COR-L47 (cell line): Measurements from ENCODE around the gene HLA-DQB1.
A peak's percentile ranks its signal among the peaks of the same experiment; 100 is the strongest.
"Not testable (repeated sequence)": the region's sequence is repeated elsewhere in the genome, so short reads cannot be mapped to it uniquely, and the experiment has no call there.

ENCODE experiments used
- DNase-seq: peaks from one replicate; lab custom pipeline; 2025; lab: John Stamatoyannopoulos, UW

The HLA-DQB1 gene

DNA sequence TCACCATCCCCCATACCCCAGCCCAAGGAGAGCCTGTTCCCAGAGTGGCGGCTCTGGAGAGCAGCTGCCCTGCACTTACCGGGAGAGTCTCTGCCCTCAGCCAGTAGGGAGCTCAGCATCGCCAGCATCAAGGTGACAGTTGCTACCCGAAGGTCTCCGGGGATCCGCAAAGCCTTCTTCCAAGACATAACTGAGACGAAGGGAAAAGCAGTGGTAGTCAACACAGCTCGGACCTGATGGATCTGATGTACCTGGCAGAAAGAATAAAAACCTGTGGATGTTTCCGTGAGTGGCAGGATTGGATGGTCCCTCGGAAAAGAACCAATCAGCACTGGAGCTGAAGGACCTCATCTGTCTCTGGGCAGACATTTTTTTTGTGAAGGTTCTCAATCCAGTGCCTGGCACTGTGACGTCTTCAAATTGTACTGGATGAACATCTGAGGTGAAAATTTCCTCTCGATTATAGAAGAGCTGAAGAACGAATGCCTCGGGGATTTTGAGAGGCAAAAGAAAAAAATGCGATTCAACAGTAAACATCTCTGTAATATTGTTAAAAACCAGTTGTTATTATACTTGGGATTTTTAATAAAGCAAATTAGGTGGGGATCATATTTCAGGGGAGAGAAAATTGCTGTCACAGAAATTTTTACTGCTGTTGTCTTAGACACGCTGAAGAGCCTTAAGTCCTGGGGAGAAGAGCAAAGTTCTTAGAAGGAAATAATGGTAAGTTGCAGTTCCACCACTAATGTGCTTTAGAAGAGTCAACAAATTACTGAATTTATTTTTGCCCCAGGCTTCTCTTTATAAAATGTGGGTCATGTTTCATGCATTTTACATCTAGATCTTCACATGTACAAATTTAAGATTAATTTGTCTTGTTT is at the start of gene HLA-DQB1:
Gene HLA-DQB1, minus strand, starts transcription at position 238 of the 881 bp plus-strand sequence. Its CDS starts 50 bp downstream, at position 188.
- no peak for DNase-seq

DNA sequence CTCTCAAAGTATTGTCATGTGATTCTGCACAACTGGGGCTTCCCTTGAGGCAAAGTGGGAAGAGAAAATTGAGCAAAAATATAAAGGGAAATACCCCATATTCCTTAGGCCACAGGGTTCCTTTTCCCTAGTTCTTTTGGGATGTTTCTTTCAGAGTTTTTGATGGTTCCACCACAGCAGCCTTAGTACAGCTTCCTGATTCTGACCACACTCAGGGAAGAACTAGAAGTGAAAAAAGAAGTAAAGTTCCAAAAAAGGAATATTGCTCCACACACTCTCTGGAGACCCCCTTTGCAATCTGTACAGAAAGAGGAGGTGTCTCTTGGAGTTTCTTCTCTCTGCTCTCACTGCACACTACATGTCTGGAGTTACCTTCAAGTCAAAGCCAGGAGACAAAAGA is 46.8 kb upstream of the HLA-DQB1 start:
- DNase-seq = no peak

DNA sequence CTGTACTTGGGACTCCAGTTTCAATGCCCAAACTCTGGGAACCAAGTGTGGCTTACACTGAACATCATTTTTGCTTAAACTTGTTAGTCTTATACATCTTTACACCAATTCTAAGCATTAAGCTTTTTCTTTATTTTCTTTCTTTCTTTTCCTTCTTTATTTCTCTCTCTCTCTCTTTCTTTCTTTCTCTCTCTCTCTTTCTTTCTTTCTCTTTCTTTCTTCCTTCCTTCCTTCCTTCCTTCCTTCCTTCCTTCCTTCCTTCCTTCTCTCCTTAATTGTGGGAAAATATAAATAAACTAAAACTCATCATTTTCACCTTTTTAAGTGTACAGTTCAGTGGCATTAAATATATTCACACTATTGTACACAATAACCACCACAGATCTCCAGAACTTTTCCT is 43.2 kb upstream of the HLA-DQB1 start:
- no peak for DNase-seq

DNA sequence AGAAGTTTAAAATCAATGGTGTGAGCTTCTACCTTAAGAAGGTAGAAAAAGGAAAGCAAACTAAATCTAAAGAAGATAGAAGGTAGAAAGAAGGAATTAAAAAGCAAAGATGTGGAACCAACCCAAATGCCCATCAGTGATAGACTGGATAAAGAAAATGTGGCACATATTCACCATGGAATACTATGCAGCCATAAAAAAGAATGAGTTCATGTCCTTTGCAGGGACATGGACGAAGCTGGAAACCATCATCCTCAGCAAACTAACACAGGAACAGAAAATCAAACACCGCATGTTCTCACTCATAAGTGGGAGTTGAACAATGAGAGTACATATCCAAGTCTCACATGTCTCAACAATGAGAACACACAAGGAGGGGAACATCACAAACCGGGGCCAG is 38.7 kb upstream of the HLA-DQB1 start:
- DNase-seq = not testable (repeated sequence)

DNA sequence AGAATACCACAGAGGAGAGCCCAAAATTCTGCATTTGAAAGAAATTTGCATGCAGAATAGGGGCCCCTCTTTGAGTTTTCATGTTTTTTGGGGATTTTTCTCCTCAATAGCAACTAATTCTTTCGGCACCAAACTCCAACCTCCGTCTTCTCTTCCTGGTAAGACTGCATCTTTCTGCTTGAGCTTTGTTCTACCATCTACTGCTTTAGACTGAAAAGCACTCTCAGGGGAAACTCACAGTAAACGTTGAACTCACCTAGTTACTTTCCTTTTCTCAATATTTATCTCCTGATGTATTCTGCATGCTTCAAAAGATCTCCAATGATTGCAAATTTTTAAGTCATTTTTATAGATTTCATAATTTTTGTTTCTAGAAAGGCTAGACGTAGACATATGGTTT is 36.9 kb upstream of the HLA-DQB1 start:
- no peak for DNase-seq

DNA sequence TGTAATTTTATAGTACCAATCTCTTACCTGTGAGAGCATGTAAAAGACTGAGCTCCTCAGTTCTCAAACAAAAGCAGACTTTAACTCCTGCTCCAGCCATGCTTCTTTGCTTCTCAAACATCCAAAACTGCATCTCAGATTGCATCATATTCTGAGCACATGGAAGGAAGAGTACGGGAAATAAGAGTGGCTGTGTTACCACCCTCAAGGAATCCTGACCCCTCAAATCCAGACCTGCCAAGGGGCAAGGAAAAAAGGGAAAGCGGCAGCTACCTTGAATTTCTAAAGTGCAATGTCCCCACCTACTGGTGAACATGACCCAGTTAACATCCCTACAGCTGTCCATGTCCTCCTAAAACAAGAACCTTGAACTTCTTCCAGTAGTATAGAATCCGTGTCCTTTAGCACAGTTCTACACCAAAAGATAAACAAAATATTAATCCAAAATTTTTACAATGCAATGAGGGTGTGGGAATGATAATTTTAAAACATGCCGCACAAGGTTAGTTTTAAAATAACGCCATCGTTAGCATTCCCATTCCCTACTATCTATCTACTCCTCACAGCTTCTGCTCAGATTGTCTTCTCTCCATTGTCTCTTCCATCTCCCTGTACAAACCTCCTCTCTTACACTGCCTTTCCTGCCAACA is 34.1 kb upstream of the HLA-DQB1 start:
- peak; percentile 30 for DNase-seq

DNA sequence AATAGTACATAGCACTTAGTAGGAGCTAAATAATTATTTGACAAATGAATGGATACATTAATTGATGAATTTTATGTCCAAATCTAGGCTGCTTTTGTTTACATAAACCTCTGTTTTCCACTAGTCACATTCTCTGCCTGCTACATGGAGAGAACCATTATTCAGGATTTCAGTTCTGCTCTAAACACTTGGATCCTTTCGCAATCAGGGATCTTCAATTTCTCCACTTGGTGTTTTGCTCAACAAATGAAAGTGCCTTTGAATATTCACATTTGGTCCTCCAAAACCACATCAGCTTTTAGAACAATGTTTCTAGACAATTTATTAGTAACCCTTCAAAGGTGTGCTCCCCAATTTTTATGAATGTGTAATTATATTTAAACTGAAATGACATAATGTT is 30.6 kb upstream of the HLA-DQB1 start:
- DNase-seq = no peak

DNA sequence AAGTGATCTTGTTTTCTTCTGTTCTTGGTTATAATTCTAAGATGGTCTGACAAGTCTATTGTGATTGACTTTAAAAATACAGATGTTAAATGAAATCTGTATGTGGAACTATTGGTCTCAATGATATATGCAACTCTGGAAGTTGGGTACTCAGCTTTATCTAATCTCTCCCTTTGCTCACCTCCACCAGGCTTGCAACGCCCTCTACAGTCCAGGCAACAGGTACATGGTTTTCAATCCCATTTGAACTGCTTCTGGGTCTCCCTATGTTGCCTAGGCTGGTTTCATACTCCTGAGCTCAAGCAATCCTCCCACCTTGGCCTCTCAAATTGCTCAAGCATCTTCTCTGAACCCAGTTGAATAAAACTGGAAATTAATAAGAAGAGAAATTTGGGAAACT is 25.6 kb upstream of the HLA-DQB1 start:
- no peak for DNase-seq

DNA sequence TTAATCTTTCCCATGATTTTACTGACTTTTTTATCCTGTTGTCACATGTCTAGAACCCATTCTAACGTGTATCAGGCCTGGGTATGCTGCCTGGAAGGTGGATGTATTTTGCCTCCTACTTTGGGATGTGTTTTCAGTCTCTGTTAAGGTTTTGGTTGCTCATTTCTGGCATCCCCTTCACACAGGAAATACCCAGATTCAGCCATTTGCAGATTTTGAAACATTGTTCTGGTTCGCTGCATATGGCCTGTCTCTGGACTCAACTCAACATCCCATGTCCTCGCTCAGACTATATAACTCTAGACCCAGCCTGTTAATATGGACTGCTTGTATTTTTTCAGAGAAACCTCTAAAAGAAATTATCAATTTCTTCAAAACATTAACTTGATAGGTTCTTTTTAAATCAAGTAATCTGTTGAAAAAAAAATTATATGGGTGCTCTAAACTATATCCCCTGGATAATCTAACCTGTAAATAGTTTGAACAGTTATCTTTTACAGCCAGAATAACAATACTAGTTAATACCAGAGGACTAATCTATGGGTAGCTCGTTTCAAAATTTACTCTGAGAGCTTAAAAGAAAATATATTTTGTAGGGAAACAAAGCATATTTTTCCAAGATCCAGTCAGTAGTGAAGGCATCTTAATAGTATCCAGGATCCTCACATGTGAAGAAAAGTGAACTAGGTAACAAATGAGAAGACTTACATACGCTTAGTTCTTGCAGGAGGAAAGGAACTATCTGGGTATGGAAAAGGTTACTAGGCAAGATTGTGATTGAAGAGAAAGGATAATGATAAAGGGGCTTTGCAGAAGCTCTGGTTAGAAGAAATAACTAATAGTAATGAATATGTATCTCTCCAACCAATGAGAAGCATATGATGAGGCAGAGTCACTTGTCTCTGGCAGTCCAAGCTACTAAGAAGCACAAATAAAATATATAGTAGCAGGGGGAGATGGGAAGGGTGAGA is 23.4 kb upstream of the HLA-DQB1 start:
- DNase-seq = no peak

DNA sequence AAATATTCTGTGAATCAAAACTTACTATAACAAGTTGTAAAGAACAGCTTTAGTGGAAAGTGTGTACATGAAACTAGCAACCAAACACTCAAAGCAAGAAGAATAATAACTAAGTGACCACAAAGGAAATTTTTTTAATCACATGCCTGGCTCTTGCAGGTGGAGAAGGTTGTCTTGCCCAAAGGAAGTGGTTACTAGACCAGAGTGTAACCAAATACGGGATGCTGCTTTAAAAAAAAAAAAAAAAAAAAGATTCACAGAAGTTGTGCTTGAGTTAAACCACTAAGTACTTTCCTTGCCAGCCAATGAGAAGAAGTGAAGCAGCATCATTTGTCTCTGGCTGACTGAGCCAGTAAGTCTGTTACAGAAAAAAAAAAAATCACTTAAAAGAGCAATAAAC is 19.1 kb upstream of the HLA-DQB1 start:
- no peak for DNase-seq

DNA sequence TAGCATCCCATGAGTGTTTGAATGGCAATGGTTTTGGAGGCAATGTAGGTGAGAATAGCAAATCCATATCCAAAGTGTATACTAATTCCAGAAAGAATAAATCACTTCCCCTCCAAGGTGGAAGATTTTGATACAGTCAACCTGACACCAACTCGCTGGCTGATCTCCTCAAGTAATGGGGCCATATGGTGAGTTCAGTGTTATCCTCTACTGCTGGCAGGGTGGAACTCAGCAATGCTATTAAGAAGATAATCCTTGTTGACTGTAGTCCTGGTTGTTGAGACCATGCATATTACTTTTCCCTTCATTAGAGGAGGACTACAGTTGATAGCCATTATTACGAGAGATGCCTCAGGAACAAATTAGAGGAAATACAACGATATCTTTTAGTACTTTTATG is 17.8 kb upstream of the HLA-DQB1 start:
- no peak for DNase-seq

DNA sequence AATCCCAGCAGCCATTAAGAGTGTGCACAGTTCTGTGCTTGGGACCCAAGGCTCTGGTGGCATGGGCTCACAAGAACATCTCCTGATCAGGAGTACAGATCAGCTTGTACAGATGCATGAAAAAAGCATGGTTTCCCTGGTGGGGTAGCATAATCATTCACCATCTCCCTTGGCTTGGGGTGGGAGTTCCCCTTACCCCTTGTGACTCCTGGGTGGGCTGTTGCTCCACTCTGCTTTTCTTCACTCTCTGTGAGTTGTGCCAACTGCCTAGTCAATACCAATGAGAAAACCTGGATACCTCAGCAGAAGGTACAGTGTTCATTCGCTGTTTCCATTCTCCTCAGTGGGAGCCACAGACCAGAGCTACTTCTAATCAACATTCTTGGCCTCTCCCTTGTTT is 13.6 kb upstream of the HLA-DQB1 start:
- DNase-seq = no peak

DNA sequence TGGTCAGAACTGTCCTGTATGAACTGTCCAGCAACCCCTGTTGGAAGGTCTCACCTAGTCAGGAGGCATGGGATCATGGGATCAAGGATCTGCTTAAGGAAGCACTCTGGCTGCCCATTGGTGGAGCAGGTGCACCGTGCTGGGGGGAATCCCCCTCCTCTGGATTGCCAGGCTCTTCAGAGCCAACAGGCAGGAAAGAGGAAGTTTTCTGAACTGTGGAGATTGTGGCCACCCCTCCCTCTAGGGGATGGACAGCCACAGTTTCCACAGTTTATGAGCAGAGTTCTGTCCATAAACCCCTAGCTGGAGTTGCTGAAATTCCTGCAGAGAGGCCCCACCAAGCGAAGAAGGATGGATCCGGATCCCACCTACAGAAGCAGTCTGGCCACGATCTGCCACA is 13.0 kb upstream of the HLA-DQB1 start:
- no peak for DNase-seq

DNA sequence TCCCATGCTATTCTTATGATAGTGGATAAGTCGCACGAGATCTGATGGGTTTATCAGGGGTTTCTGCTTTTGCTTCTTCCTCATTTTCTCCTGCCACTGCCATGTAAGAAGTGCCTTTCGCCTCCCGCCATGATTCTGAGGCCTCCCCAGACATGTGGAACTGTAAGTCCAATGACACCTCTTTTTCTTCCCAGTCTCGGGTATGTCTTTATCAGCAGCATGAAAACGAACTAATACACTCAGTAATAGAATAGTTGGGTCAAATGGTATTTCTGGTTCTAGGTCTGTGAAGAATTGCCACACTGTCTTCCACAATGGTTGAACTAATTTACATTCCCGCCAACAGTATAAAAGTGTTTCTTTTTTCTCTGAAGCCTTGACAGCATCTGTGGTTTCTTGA is 7.7 kb upstream of the HLA-DQB1 start:
- not testable (repeated sequence) for DNase-seq

DNA sequence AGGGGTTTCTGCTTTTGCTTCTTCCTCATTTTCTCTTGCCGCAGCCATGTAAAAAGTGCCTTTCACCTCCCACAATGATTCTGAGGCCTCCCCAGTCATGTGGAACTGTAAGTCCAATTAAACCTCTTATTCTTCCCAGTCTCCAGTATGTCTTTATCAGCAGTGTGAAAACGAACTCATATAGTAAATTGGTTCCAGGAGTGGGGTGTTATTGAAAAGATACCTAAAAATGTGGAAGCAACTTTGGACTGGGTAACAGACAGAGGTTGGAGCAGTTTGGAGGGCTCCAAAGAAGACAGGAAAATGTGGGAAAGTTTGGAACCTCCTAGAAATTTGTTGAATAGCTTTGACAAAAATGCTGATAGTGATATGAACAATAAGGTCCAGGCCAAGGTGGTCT is 5.5 kb upstream of the HLA-DQB1 start:
- not testable (repeated sequence) for DNase-seq

DNA sequence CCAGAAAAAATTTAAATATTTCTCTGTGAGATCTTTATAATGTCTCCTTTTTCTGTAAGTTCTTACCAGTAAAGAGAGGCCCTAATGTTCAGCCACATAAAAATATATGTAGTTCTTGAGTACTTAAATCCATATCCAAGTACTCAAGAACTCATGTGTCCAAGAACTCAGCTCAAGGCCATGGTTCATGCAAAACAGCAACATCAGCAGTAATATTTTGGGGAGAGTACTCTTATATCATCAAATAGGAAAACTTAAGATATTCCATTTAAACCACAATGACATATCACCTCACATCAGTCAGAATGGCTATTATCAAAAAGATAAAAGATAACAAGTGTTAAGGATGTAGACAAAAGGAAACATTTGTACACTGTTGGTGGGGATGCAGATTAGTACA is 3.4 kb upstream of the HLA-DQB1 start:
- DNase-seq = no peak

DNA sequence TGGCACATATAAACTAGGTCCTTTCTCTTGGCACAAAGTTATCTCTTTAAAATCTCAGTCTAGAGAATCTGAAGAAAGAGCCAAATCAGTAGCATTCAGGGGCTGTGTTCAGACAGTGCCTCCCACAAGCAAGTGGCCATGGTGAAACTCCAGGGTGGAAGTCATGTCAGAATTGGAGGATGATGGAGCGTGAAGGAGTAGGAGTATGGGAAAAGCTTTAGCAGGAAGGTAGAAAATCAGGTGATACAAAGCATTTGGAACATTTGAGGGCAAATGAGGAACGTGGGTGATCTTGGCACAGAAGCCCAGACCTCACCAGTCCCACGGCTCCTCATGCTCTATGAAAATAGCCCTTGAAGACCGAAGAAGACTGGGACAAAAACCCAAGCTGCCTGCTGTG is 2.8 kb upstream of the HLA-DQB1 start:
- no peak for DNase-seq

DNA sequence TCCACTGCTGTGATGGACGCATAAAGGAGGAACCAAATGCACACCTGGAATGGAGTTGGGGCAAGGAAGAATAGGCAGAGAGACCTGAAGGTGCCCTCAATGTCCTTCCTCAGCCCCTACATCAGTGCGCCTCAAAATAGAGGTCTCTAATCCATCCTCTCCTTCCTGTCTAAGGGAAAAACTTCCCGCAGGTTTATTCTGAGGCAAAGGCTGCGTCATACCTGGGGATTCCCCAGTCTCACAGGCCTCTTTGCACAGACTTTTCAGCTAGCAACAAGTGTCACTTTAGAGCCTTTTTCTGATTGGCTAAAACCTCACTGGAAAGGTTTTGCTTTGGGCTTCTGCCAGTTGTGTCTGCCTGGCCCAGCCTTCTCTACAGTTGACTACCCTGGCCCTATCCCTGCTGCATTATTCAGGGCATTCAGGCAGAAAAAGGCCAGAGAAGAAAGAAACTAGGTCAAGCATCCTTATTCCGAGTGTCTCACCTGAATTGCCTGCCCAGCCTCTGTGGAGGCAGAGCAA is 1.8 kb upstream of the HLA-DQB1 start:
- no peak for DNase-seq

DNA sequence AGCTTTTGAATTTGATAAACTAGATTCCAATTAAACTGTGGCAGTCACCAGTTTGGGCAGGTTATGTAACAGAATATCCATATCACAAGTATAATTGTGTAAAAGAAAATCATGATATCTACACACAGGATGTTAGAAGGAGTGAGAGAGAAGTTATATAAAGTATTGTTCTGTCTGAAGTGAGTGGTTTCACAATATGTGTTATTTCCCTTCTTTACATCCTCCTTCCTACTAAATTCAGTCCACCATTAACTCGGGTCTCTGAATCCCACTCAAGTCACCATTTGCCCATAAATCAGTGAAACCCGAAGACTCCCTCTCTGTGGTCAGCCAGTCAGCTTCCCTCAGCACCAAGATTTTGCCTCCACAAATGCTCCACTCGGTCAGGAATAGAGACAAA is 796 bp downstream of the HLA-DQB1 start:
- no peak for DNase-seq

DNA sequence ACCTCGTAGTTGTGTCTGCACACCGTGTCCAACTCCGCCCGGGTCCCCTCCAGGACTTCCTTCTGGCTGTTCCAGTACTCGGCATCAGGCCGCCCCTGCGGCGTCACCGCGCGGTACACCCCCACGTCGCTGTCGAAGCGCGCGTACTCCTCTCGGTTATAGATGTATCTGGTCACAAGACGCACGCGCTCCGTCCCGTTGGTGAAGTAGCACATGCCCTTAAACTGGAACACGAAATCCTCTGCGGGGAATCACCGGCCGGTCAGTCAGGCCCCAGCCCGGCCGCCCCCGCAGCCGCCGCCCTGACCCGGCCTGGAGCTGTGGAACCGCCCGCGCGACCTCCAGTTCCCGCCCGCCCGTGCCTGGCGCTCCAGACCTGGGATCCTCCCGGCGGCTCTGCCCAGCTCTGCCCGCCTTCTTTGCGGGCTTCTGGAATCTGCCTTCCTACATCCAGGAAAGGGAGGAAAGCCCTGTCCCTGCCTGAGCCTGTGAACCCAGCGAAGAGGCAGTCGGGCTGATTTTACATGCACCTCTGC is 1.6 kb downstream of the HLA-DQB1 start:
- DNase-seq = no peak

DNA sequence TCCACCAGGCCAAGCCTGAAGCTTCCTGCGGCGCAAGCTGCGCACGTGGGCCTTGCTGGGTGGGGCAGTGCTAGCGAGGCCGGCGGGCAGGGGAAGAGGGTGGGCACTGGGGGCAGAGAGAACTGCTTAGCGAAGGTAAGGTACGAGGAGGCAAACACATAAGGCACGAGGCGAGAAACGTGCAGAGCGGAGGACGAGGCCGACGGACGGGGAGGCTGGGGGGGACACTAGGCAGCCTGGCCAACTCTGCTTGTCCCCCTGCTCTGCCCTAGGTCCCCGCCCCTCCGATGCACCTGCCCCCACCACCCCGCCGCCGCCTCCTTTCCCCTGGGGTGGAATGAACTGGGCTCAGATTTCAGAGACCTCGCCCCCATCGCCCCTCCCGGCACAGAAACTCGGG is 2.1 kb downstream of the HLA-DQB1 start:
- no peak for DNase-seq

DNA sequence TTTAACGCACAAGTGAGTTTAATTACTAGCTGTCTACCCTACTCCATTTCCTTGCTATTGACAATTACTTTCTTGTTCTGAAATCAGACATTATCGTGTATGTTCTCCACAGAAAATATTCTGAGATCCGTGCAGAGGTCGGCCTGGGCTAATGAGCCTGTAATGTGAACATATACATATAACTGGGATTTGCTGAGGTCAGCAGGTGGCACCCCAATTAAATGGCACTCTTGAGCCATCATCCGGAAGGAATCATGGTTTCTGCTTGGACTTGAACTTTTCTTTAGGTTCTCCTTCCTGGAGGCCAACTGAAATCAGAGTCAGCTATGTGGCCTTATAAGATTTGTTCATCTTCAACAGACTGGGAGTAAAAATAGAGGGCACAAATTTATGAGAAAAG is 3.6 kb downstream of the HLA-DQB1 start:
- no peak for DNase-seq
